SK-N-SH treated with all-trans-retinoic acid at 6 μM for 48 hours (cell line): ENCODE results near the gene NME4.
"Not testable (repeated sequence)": the region's sequence is repeated elsewhere in the genome, so short reads cannot be mapped to it uniquely, and the experiment has no call there.

Experiments
- ATAC-seq: fragments of 200-7000 bp; cut with Tn5 transposase; 3 replicates; pipeline ENCODE4 v1.9.1; 2020; ENCODE audit warnings: mild to moderate bottlenecking, moderate library complexity
- ARNTL ChIP-seq: fragments of 450-650 bp; formaldehyde crosslinking; IDR thresholded peaks from 2 replicates; pipeline ENCODE4 v1.5.0; 2020; ENCODE audit warnings: low read depth, mild to moderate bottlenecking, moderate library complexity, borderline replicate concordance
- BACH2 ChIP-seq: fragments of 250-450 bp; sonication (Bioruptor Pico); IDR thresholded peaks from 2 replicates; pipeline ENCODE4 v1.9.0; 2021; ENCODE audit warnings: mild to moderate bottlenecking, borderline replicate concordance
- CREB5 ChIP-seq: fragments of 250-450 bp; sonication (Bioruptor Pico); IDR thresholded peaks from 2 replicates; pipeline ENCODE4 v1.5.1; 2020; ENCODE audit warnings: low read depth, mild to moderate bottlenecking, moderate library complexity
- CSDC2 ChIP-seq: fragments of 250-450 bp; sonication (Bioruptor Pico); IDR thresholded peaks from 2 replicates; pipeline ENCODE4 v1.5.0; 2020; ENCODE audit warnings: mild to moderate bottlenecking, moderate library complexity
- CSRNP3 ChIP-seq: fragments of 250-450 bp; sonication (Bioruptor Pico); IDR thresholded peaks from 2 replicates; pipeline ENCODE4 v1.5.1; 2021; ENCODE audit warnings: mild to moderate bottlenecking, moderate library complexity
- GLIS3 ChIP-seq: fragments of 250-450 bp; sonication (Bioruptor Pico); IDR thresholded peaks from 2 replicates; pipeline ENCODE4 v1.5.0; 2020; ENCODE audit warnings: mild to moderate bottlenecking, moderate library complexity
- ISL1 ChIP-seq: fragments of 250-450 bp; sonication (Bioruptor Pico); IDR thresholded peaks from 2 replicates; pipeline ENCODE4 v2.1.2; 2022; ENCODE audit warnings: mild to moderate bottlenecking, moderate library complexity
- OSR1 ChIP-seq: fragments of 250-450 bp; sonication (Bioruptor Pico); IDR thresholded peaks from 2 replicates; pipeline ENCODE4 v1.8.0; 2022; ENCODE audit warnings: moderate library complexity, mild to moderate bottlenecking, inconsistent platforms
- PATZ1 ChIP-seq: fragments of 250-450 bp; sonication (Bioruptor Pico); IDR thresholded peaks from 2 replicates; pipeline ENCODE4 v1.8.0; 2020; ENCODE audit warnings: mild to moderate bottlenecking, moderate library complexity, borderline replicate concordance
- POU6F1 ChIP-seq: fragments of 250-450 bp; sonication (Bioruptor Pico); IDR thresholded peaks from 2 replicates; pipeline ENCODE4 v1.8.0; 2021; ENCODE audit warnings: low read depth, mild to moderate bottlenecking, moderate library complexity, borderline replicate concordance
- PPARA ChIP-seq: fragments of 250-450 bp; sonication (Bioruptor Pico); IDR thresholded peaks from 2 replicates; pipeline ENCODE4 v1.5.0; 2020; ENCODE audit warnings: mild to moderate bottlenecking, borderline replicate concordance
- RARB ChIP-seq: fragments of 250-450 bp; sonication (Bioruptor Pico); IDR thresholded peaks from 2 replicates; pipeline ENCODE4 v1.8.0; 2021; ENCODE audit warnings: mild to moderate bottlenecking, moderate library complexity
- SNAI2 ChIP-seq: fragments of 250-450 bp; sonication (Bioruptor Pico); IDR thresholded peaks from 2 replicates; pipeline ENCODE4 v1.5.0; 2020; ENCODE audit warnings: mild to moderate bottlenecking, moderate library complexity
- TCF4 ChIP-seq: fragments of 250-450 bp; sonication (Bioruptor Pico); IDR thresholded peaks from 2 replicates; pipeline ENCODE4 v1.8.0; 2021; ENCODE audit warnings: mild to moderate bottlenecking, moderate library complexity, borderline replicate concordance
- TOX ChIP-seq: fragments of 250-450 bp; sonication (Bioruptor Pico); IDR thresholded peaks from 2 replicates; pipeline ENCODE4 v1.8.0; 2021; ENCODE audit warnings: mild to moderate bottlenecking, moderate library complexity, borderline replicate concordance
- TSHZ2 ChIP-seq: fragments of 250-450 bp; sonication (Bioruptor Pico); IDR thresholded peaks from 2 replicates; pipeline ENCODE4 v1.5.0; 2020; ENCODE audit warnings: mild to moderate bottlenecking, moderate library complexity
- ZC3H10 ChIP-seq: fragments of 250-450 bp; sonication (Bioruptor Pico); IDR thresholded peaks from 2 replicates; pipeline ENCODE4 v1.5.1; 2021; ENCODE audit warnings: mild to moderate bottlenecking, moderate library complexity
- ZFP3 ChIP-seq: fragments of 250-450 bp; sonication (Bioruptor Pico); IDR thresholded peaks from 2 replicates; pipeline ENCODE4 v1.5.0; 2020; ENCODE audit warnings: mild to moderate bottlenecking, moderate library complexity
- ZFP30 ChIP-seq: fragments of 450-650 bp; formaldehyde crosslinking; IDR thresholded peaks from 2 replicates; pipeline ENCODE4 v1.5.0; 2022; ENCODE audit warnings: mild to moderate bottlenecking, moderate library complexity
- ZNF565 ChIP-seq: fragments of 450-650 bp; formaldehyde crosslinking; conservative IDR thresholded peaks from 2 replicates; pipeline ENCODE4 v1.5.0; 2020; ENCODE audit warnings: low read depth, mild to moderate bottlenecking, moderate library complexity
- ZNF70 ChIP-seq: fragments of 450-650 bp; formaldehyde crosslinking; IDR thresholded peaks from 2 replicates; pipeline ENCODE4 v1.5.0; 2020; ENCODE audit warnings: mild to moderate bottlenecking, moderate library complexity
- ZNF8 ChIP-seq: fragments of 450-650 bp; formaldehyde crosslinking; IDR thresholded peaks from 2 replicates; pipeline ENCODE4 v1.5.0; 2020; ENCODE audit warnings: mild to moderate bottlenecking, moderate library complexity

Gene NME4

GRCh38 chr16:383326-384051 lies 13.5 kb upstream of the NME4 start:
- ATAC-seq, result no peak
- TF ChIP-seq ZFP30 (CRISPR knock-in tag) (no peak), ISL1 (CRISPR knock-in tag) (no peak), ZC3H10 (CRISPR knock-in tag) (no peak), SNAI2 (CRISPR knock-in tag) (no peak), TCF4 (no peak), RARB (no peak), BACH2 (CRISPR knock-in tag) (no peak), PATZ1 (no peak), TOX (CRISPR knock-in tag) (no peak), CSDC2 (no peak), GLIS3 (CRISPR knock-in tag) (no peak), ARNTL (no peak), CSRNP3 (no peak), ZNF565 (no peak), CREB5 (CRISPR knock-in tag) (no peak)

- TF ChIP-seq GLIS3 (CRISPR knock-in tag) (no peak), ZC3H10 (CRISPR knock-in tag) (no peak), CSDC2 (no peak), TSHZ2 (no peak), PPARA (CRISPR knock-in tag) (no peak), ZFP30 (CRISPR knock-in tag) (no peak), TOX (CRISPR knock-in tag) (no peak), RARB (no peak), SNAI2 (CRISPR knock-in tag) (no peak), CREB5 (CRISPR knock-in tag) (no peak), ZNF565 (no peak), ARNTL (no peak), ZFP3 (no peak), OSR1 (CRISPR knock-in tag) (no peak), PATZ1 (no peak), ZNF70 (no peak), POU6F1 (no peak), ZNF8 (CRISPR knock-in tag) (no peak)
- ATAC-seq, result no peak
These were observed 10.3 kb upstream of the NME4 start for GRCh38 chr16:386641-387156.

GRCh38 chr16:387761-388666 lies 9.0 kb upstream of the NME4 start:
- not testable (repeated sequence) for ATAC-seq
